ENCODE data around the gene LSAMP. TPM values are rescaled to one million over a fixed set of nuclear protein-coding genes. Genes with fewer than 3 reads are reported as not detected.

Gene LSAMP
- polyA plus RNA-seq, 2 of the 4 experiments (the other 2 are of a cell fraction) = 0.12 to 0.53 TPM

- TF ChIP-seq HEYL (CRISPR knock-in tag; IDR thresholded peaks at IDR 0.05) (no peak), BCL3 (IDR thresholded peaks at IDR 0.05) (no peak), FOXS1 (CRISPR knock-in tag; IDR thresholded peaks at IDR 0.05) (no peak), USF2 (IDR thresholded peaks at IDR 0.05) (no peak), HOXB13 (CRISPR knock-in tag; IDR thresholded peaks at IDR 0.05; ENCODE audit: low read depth) (no peak), JUNB (IDR thresholded peaks at IDR 0.05) (peak; percentile 74), REST (IDR thresholded peaks at IDR 0.05) (no peak), ATOH8 (CRISPR knock-in tag; IDR thresholded peaks at IDR 0.05; ENCODE audit: low read depth) (0 out of 2 replicates have a peak, but pooled peaks have one; percentile 63), PBX3 (IDR thresholded peaks at IDR 0.05) (no peak), CHD2 (IDR thresholded peaks at IDR 0.05; ENCODE audit: low read length, partially characterized antibody) (no peak), TP53 (CRISPR knock-in tag; IDR thresholded peaks at IDR 0.05) (no peak), CBX2 (IDR thresholded peaks at IDR 0.05; ENCODE audit: borderline replicate concordance, low read depth) (no peak), FOSL2 (IDR thresholded peaks at IDR 0.05) (peak; percentile 42; the same call in 1 of the 2 replicates), FOSL2 (CRISPR knock-in tag; IDR thresholded peaks at IDR 0.05) (peak; percentile 51), FOSB (CRISPR knock-in tag; IDR thresholded peaks at IDR 0.05) (no peak), CBX8 (IDR thresholded peaks at IDR 0.05) (no peak), ELK1 (IDR thresholded peaks at IDR 0.05; ENCODE audit: low read depth, low read length) (no peak), MAX (IDR thresholded peaks at IDR 0.05) (peak; percentile 40; the same call in 1 of the 2 replicates), EHF (CRISPR knock-in tag; IDR thresholded peaks at IDR 0.05) (no peak), RARB (CRISPR knock-in tag; IDR thresholded peaks at IDR 0.05) (no peak), EHMT2 (IDR thresholded peaks at IDR 0.05; ENCODE audit: low read depth) (no peak), JUN (IDR thresholded peaks at IDR 0.05) (no peak), HOXB5 (CRISPR knock-in tag; IDR thresholded peaks at IDR 0.05) (peak; percentile 45; the same call in 1 of the 2 replicates), MAFK (IDR thresholded peaks at IDR 0.05; ENCODE audit: partially characterized antibody) (no peak), ZC3H11A (IDR thresholded peaks at IDR 0.05) (no peak), MAZ (IDR thresholded peaks at IDR 0.05; ENCODE audit: borderline replicate concordance, low read depth, low read length) (no peak), ZFP36 (IDR thresholded peaks at IDR 0.05; ENCODE audit: borderline replicate concordance, partially characterized antibody) (no peak), ZSCAN20 (CRISPR knock-in tag; IDR thresholded peaks at IDR 0.05) (no peak), NPAS2 (CRISPR knock-in tag; IDR thresholded peaks at IDR 0.05; ENCODE audit: borderline replicate concordance) (no peak), NR3C1 (IDR thresholded peaks at IDR 0.05) (no peak), PHF8 (IDR thresholded peaks at IDR 0.05; ENCODE audit: borderline replicate concordance, low read depth) (no peak), GATA3 (IDR thresholded peaks at IDR 0.05; ENCODE audit: borderline replicate concordance) (peak; percentile 77), TFCP2L1 (CRISPR knock-in tag; IDR thresholded peaks at IDR 0.05) (no peak), HDAC2 (IDR thresholded peaks at IDR 0.05) (no peak), HES2 (IDR thresholded peaks at IDR 0.05) (no peak), CHD4 (IDR thresholded peaks at IDR 0.05; ENCODE audit: borderline replicate concordance) (no peak)
Measured at GRCh38 chr3:115788921-115789470, 656.3 kb downstream of the LSAMP start (continued).
